Kidney epithelial cell (primary cell): Measurements from ENCODE around the gene SPACA7. TPM values are rescaled to one million over a fixed set of nuclear protein-coding genes. Genes with fewer than 3 reads are reported as not detected.
"Not testable (repeated sequence)": the region's sequence is repeated elsewhere in the genome, so short reads cannot be mapped to it uniquely, and the experiment has no call there.

Experiments
- DNase-seq: peaks from one replicate; pipeline ENCODE4 v3.0.0-alpha.2; 2010; ENCODE audit warnings: low read depth
- H3K27me3 ChIP-seq: 2 replicates; pipeline ENCODE4 v1.6.0; 2011; ENCODE audit warnings: low read length; ENCODE audit not compliant: control insufficient read depth, insufficient read depth
- H3K36me3 ChIP-seq: 2 replicates; pipeline ENCODE4 v1.5.1; 2011; ENCODE audit warnings: low read length; ENCODE audit not compliant: control insufficient read depth, insufficient read depth
- H3K4me3 ChIP-seq: 2 replicates; pipeline ENCODE4 v1.5.1; 2011; ENCODE audit warnings: low read depth, mild to moderate bottlenecking, control low read depth, low read length
- CTCF ChIP-seq: IDR thresholded peaks from 2 replicates; pipeline ENCODE4 v1.5.1; 2011; ENCODE audit warnings: mild to moderate bottlenecking, moderate library complexity, low read length, control low read depth, inconsistent platforms; ENCODE audit not compliant: insufficient read depth, poor library complexity, severe bottlenecking
- total RNA-seq: library from RNA; depleted of rRNA; stranded (reverse); fragments of >200 nt; gene quantifications from 2 replicates; pipeline ENCODE4 v1.2.3, GENCODE V29; 2015

SPACA7 gene
- total RNA-seq, 1 donor from 2014 or later = not detected

- DNase-seq = no peak
- H3K4me3 ChIP-seq = no peak overlapping the region
- no peak for TF ChIP-seq CTCF
- no peaks in the 10 kb centered on the region for H3K36me3 ChIP-seq
- H3K27me3 ChIP-seq = no peaks in the 10 kb centered on the region
Measured at GRCh38 chr13:112368883-112369282, 7.3 kb upstream of the SPACA7 start.

GRCh38 chr13:112370311-112370710 is 5.8 kb upstream of the SPACA7 start:
- DNase-seq = no peak
- Histone ChIP-seq H3K27me3 (no peaks in the 10 kb centered on the region), H3K4me3 (no peak overlapping the region), H3K36me3 (no peaks in the 10 kb centered on the region)
- TF ChIP-seq CTCF = no peak

GRCh38 chr13:112374271-112374670 is 1.9 kb upstream of the SPACA7 start:
- TF ChIP-seq CTCF = no peak
- no peak for DNase-seq
- no peaks in the 10 kb centered on the region for H3K27me3 ChIP-seq
- H3K36me3 ChIP-seq = no peaks in the 10 kb centered on the region
- H3K4me3 ChIP-seq = no peak overlapping the region

- Histone ChIP-seq H3K36me3 (no peaks in the 10 kb centered on the region), H3K4me3 (no peak overlapping the region), H3K27me3 (no peaks in the 10 kb centered on the region)
- TF ChIP-seq CTCF = no peak
- no peak for DNase-seq
Measured at GRCh38 chr13:112391746-112392145, 15.6 kb downstream of the SPACA7 start.

- Histone ChIP-seq H3K4me3 (no peak overlapping the region), H3K36me3 (no peaks in the 10 kb centered on the region), H3K27me3 (no peaks in the 10 kb centered on the region)
- DNase-seq = no peak
- no peak for TF ChIP-seq CTCF
Measured at GRCh38 chr13:112392719-112393118, 16.6 kb downstream of the SPACA7 start.

GRCh38 chr13:112395022-112395421 is 18.9 kb downstream of the SPACA7 start:
- H3K36me3 ChIP-seq, DNase-seq, H3K27me3 ChIP-seq, H3K4me3 ChIP-seq: not testable (repeated sequence)

- H3K36me3 ChIP-seq, DNase-seq, H3K4me3 ChIP-seq, H3K27me3 ChIP-seq: not testable (repeated sequence)
Measured at GRCh38 chr13:112395941-112396340, 19.8 kb downstream of the SPACA7 start.
